ENCODE measurements around the gene FBXO42. TPM values are rescaled to one million over a fixed set of nuclear protein-coding genes. Genes with fewer than 3 reads are reported as not detected.

The FBXO42 gene
- total and polyA plus RNA-seq, 9 of the 15 experiments (the other 6 are each of a cell fraction or from before 2014, with no cell fraction given): 7.2 to 24.8 (median 17.4) TPM

GRCh38 chr1:16367968-16368890, 15.9 kb upstream of the FBXO42 start (continued):
- no peak for TF ChIP-seq IRF9 (tag; IDR thresholded peaks at IDR 0.05)
- no peak for TF ChIP-seq HOMEZ (CRISPR knock-in tag; IDR thresholded peaks at IDR 0.05)
- TF ChIP-seq ZNF12 (CRISPR knock-in tag; IDR thresholded peaks at IDR 0.05): 0 out of 2 replicates have a peak, but pooled peaks have one; percentile 2
- no peak for TF ChIP-seq ZFP91 (CRISPR knock-in tag; IDR thresholded peaks at IDR 0.05)
- TF ChIP-seq FOSL1 (tag; conservative IDR thresholded peaks at IDR 0.05): no peak
- TF ChIP-seq SRSF7 (optimal IDR thresholded peaks at IDR 0.05; ENCODE audit: low read depth, low read length): no peak
- no peak for TF ChIP-seq HSF4 (CRISPR knock-in tag; IDR thresholded peaks at IDR 0.05; ENCODE audit: borderline replicate concordance)
- 0 out of 2 replicates have a peak, but pooled peaks have one; percentile 2 for TF ChIP-seq FOXK1 (CRISPR knock-in tag; IDR thresholded peaks at IDR 0.05; ENCODE audit: borderline replicate concordance)
- no peak for TF ChIP-seq STAT5A (IDR thresholded peaks at IDR 0.05; ENCODE audit: borderline replicate concordance, low read length)
- 0 out of 2 replicates have a peak, but pooled peaks have one; percentile 26 for TF ChIP-seq POLR2AphosphoS5 (IDR thresholded peaks at IDR 0.05; ENCODE audit: control insufficient read depth, insufficient read depth, low read depth, low read length)
- peak; percentile 95 for TF ChIP-seq MAFF (IDR thresholded peaks at IDR 0.05; ENCODE audit: low read length)
- no peak for TF ChIP-seq RUNX1 (IDR thresholded peaks at IDR 0.05; ENCODE audit: low read depth)
- TF ChIP-seq ZNF589 (CRISPR knock-in tag; IDR thresholded peaks at IDR 0.05; ENCODE audit: low read depth): no peak
- TF ChIP-seq ZC3H8 (IDR thresholded peaks at IDR 0.05): no peak
- no peak for TF ChIP-seq ILK (tag; IDR thresholded peaks at IDR 0.05; ENCODE audit: borderline replicate concordance, low read depth)
- TF ChIP-seq SPI1 (IDR thresholded peaks at IDR 0.05; ENCODE audit: borderline replicate concordance, low read depth, low read length): no peak
- TF ChIP-seq NCOA6 (IDR thresholded peaks at IDR 0.05): no peak
- TF ChIP-seq ARNT (IDR thresholded peaks at IDR 0.05): no peak
- TF ChIP-seq VEZF1 (CRISPR knock-in tag; IDR thresholded peaks at IDR 0.05): no peak
- no peak for TF ChIP-seq SIRT6 (IDR thresholded peaks at IDR 0.05; ENCODE audit: low read depth, low read length)
- TF ChIP-seq FIP1L1 (IDR thresholded peaks at IDR 0.05; ENCODE audit: low read depth, low read length, poor library complexity, severe bottlenecking): no peak
- TF ChIP-seq EP400 (IDR thresholded peaks at IDR 0.05): no peak
- TF ChIP-seq GABPB2 (CRISPR knock-in tag; conservative IDR thresholded peaks at IDR 0.05): no peak

Measured in K562 (cell line).